Keratinocyte (primary cell): ENCODE results near the gene ZMIZ1.

Experiments
- EZH2 ChIP-seq: IDR thresholded peaks from one replicate; pipeline ENCODE4 v1.6.1; 2012; ENCODE audit warnings: inconsistent platforms, mild to moderate bottlenecking, low read length, moderate library complexity
- TF ChIP-seq, protein P1 (sequence below), 3 experiments: IDR thresholded peaks in 1 of 3; conservative IDR thresholded peaks in 1 of 3; optimal IDR thresholded peaks in 1 of 3; 2 replicates in 2 of 3; 3 replicates in 1 of 3; pipeline versions ENCODE3 to v1.5.1; 2011; ENCODE audit warnings: low read length in 3 of 3, mild to moderate bottlenecking in 3 of 3, moderate library complexity in 2 of 3, control low read depth in 1 of 3, inconsistent platforms in 1 of 3; ENCODE audit not compliant: insufficient read depth in 2 of 3; ENCODE audit errors: extremely low read depth in 1 of 3

DNA sequence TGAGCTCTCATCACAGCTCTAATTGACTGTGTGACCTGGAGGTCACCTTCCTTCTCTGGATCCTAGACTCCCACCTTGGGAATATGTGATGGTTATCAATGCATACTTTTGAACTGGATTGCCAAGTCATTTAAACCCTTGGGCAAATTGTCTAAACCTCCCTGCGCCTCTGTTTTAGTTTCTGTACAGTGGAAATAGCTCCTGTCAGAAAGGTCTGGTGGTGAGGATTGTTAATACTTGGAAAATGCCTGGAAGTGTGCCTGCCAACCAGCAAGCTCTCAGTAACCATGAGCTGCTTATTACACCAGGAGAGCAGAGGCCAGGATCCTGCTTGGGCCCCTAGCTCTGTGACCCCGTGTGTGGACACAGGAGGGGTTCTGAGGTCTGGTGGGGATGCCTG is 169.8 kb downstream of the ZMIZ1 start:
- TF ChIP-seq, protein P1, sequence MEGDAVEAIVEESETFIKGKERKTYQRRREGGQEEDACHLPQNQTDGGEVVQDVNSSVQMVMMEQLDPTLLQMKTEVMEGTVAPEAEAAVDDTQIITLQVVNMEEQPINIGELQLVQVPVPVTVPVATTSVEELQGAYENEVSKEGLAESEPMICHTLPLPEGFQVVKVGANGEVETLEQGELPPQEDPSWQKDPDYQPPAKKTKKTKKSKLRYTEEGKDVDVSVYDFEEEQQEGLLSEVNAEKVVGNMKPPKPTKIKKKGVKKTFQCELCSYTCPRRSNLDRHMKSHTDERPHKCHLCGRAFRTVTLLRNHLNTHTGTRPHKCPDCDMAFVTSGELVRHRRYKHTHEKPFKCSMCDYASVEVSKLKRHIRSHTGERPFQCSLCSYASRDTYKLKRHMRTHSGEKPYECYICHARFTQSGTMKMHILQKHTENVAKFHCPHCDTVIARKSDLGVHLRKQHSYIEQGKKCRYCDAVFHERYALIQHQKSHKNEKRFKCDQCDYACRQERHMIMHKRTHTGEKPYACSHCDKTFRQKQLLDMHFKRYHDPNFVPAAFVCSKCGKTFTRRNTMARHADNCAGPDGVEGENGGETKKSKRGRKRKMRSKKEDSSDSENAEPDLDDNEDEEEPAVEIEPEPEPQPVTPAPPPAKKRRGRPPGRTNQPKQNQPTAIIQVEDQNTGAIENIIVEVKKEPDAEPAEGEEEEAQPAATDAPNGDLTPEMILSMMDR (optimal IDR thresholded peaks at IDR 0.05 in 1 of 3, IDR thresholded peaks at IDR 0.05 in 1 of 3, conservative IDR thresholded peaks at IDR 0.05 in 1 of 3; ENCODE audit: extremely low read depth in 1 of 3, insufficient read depth in 2 of 3, low read length in 3 of 3): no peak
- no peak for TF ChIP-seq EZH2
